NCI-H2081 (cell line): ENCODE results near the gene MRPL53.

ENCODE experiments used
- DNase-seq, 2 experiments: peaks; one replicate each; lab custom pipeline; 2025; lab: John Stamatoyannopoulos, UW

MRPL53 gene

GRCh38 chr2:74425523-74425922 lies 47.0 kb downstream of the MRPL53 start:
- DNase-seq: no peak

- no peak for DNase-seq
These were observed 47.5 kb downstream of the MRPL53 start for GRCh38 chr2:74424995-74425406.

GRCh38 chr2:74424139-74424992 lies 48.1 kb downstream of the MRPL53 start:
- DNase-seq: no peak

- DNase-seq: no peak
These were observed 49.0 kb downstream of the MRPL53 start for GRCh38 chr2:74423231-74424095.
